ENCODE data around the gene FARP1. TPM values are rescaled to one million over a fixed set of nuclear protein-coding genes. Genes with fewer than 3 reads are reported as not detected.

FARP1 gene
- polyA plus RNA-seq, 4 donors: 0.89 to 23.4 (median 6.2) TPM

DNA sequence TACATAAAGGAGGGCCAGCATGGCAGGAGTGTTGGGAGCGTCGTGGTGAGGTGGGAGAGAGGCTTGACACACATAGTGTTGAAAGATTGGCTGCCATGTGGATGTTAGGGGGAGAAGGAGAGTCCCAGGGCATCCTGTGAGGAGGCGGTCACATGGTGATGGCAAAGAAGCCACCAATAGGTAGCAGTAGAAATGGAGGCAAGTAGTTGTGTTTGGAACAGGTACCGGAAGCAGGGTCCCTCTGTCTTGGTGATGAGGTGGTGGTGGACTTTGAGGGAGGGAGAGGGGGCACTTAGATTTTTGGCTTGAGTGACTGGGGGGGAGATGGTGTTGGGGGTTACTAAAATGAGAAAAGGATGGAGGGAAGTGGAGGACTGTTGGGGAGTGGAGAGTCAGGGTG is 227.4 kb downstream of the FARP1 start:
- DNase-seq (no peak), FAIRE-seq (no peak)
- H3K9me3 ChIP-seq (ENCODE audit: control insufficient read depth in 2 of 2, insufficient read depth in 1 of 2, low read depth in 1 of 2, low read length in 1 of 2): peaks cover 0 to 5% of the 10 kb centered on the region in 2 donors
- peaks cover 0 to 3% (median 0%) of the 10 kb centered on the region in 3 donors for H3K4me1 ChIP-seq (ENCODE audit: control insufficient read depth in 3 of 3, insufficient read depth in 2 of 3, low read depth in 1 of 3, low read length in 2 of 3)
- 81 to 95% (median 92%) methylated on average over 4 of the region's 4 CpGs for WGBS, 3 donors
- peaks cover 0 to 8% (median 0%) of the 10 kb centered on the region in 3 donors for H3K36me3 ChIP-seq (ENCODE audit: control insufficient read depth in 3 of 3, insufficient read depth in 2 of 3, low read depth in 1 of 3, low read length in 3 of 3)
- no peaks in the 10 kb centered on the region for H3K27me3 ChIP-seq (ENCODE audit: control insufficient read depth in 3 of 3, insufficient read depth in 3 of 3, low read length in 3 of 3)
- H3K27ac ChIP-seq (ENCODE audit: low read depth in 1 of 3, low read length in 2 of 3): peak overlapping the region in 2 of 3 donors; percentile 58 to 74
- H3K4me3 ChIP-seq (ENCODE audit: low read depth in 1 of 3, low read length in 3 of 3): no peak overlapping the region

DNA sequence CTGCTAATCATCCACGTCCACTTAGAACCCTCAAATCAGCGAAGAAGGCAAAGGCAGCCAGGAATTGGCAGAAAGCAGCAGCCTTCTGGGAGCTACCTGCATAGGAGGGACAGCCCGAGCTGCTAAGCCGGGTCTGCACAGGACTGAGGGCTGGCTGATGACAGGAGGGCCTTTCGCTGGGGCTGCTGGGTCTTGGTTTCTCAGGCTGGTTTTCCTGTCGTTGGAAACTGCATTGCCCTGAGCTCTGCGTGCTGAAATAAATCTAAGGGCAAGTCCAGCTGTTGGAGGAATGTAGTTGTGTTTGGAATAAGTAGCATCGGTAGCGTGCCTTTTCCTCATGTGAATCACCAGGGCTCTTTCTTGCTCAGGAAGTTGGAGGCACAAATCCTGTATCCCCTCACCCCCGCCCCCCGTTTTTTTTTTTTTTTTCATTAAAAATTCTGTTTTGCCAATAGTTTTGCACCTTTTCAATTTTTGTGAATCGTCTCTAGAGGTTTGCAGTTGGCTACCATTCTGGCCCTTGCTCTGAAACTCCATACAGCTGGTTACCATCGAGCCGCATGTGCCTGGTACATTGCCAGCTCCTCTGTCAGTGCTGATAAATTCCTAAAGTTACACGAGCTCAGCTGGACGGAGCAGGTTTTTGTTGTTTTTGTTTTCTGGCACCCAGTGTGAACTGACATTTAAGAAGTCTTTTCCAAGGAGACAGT is 228.1 kb downstream of the FARP1 start:
- FAIRE-seq (no peak), DNase-seq (no peak)
- no peaks in the 10 kb centered on the region for H3K27me3 ChIP-seq (ENCODE audit: control insufficient read depth in 3 of 3, insufficient read depth in 3 of 3, low read length in 3 of 3)
- 63 to 84% (median 77%) methylated on average over 16 of the region's 16 CpGs for WGBS, 3 donors
- H3K4me3 ChIP-seq (ENCODE audit: low read depth in 1 of 3, low read length in 3 of 3): no peak overlapping the region
- peak overlapping the region in 2 of 3 donors; percentile 60 to 74 for H3K27ac ChIP-seq (ENCODE audit: low read depth in 1 of 3, low read length in 2 of 3)
- peaks cover 0 to 3% (median 0%) of the 10 kb centered on the region in 3 donors for H3K4me1 ChIP-seq (ENCODE audit: control insufficient read depth in 3 of 3, insufficient read depth in 2 of 3, low read depth in 1 of 3, low read length in 2 of 3)
- peaks cover 0 to 8% (median 0%) of the 10 kb centered on the region in 3 donors for H3K36me3 ChIP-seq (ENCODE audit: control insufficient read depth in 3 of 3, insufficient read depth in 2 of 3, low read depth in 1 of 3, low read length in 3 of 3)
- peaks cover 0 to 8% of the 10 kb centered on the region in 2 donors for H3K9me3 ChIP-seq (ENCODE audit: control insufficient read depth in 2 of 2, insufficient read depth in 1 of 2, low read depth in 1 of 2, low read length in 1 of 2)

DNA sequence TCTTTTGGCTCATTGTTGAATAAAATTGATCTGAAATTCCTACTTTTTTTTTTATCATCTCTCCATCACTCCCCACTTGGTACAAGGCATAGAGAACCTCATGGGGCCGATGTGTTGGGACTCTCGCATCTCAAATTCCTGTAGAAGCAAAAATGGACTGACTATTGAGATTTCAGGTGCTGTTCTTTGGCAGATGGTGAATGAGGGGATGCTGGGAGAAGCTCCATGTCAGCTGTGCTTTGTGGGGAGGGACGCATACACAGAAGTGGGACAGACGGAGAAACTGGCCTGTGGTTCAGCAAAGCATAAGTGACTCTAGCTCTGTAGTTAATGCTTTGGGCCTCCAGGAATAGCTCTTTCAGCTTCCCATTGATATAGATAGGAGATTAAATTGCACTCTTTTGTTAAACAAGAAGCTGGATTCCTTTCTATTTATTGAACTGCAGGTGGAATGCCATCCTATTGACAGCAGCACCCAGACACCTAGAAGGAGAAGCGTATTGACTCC is 228.7 kb downstream of the FARP1 start:
- WGBS, 3 donors: 76 to 94% (median 88%) methylated on average over 5 of the region's 5 CpGs
- Histone ChIP-seq H3K4me1 (ENCODE audit: control insufficient read depth in 3 of 3, insufficient read depth in 2 of 3, low read depth in 1 of 3, low read length in 2 of 3) (peaks cover 0 to 3% (median 0%) of the 10 kb centered on the region in 3 donors), H3K9me3 (ENCODE audit: control insufficient read depth in 2 of 2, insufficient read depth in 1 of 2, low read depth in 1 of 2, low read length in 1 of 2) (peaks cover 0 to 8% of the 10 kb centered on the region in 2 donors), H3K36me3 (ENCODE audit: control insufficient read depth in 3 of 3, insufficient read depth in 2 of 3, low read depth in 1 of 3, low read length in 3 of 3) (peaks cover 0 to 8% (median 0%) of the 10 kb centered on the region in 3 donors), H3K4me3 (ENCODE audit: low read depth in 1 of 3, low read length in 3 of 3) (no peak overlapping the region), H3K27ac (ENCODE audit: low read depth in 1 of 3, low read length in 2 of 3) (peak overlapping the region in 2 of 3 donors; percentile 29 to 60), H3K27me3 (ENCODE audit: control insufficient read depth in 3 of 3, insufficient read depth in 3 of 3, low read length in 3 of 3) (no peaks in the 10 kb centered on the region)
- FAIRE-seq (no peak), DNase-seq (no peak)

DNA sequence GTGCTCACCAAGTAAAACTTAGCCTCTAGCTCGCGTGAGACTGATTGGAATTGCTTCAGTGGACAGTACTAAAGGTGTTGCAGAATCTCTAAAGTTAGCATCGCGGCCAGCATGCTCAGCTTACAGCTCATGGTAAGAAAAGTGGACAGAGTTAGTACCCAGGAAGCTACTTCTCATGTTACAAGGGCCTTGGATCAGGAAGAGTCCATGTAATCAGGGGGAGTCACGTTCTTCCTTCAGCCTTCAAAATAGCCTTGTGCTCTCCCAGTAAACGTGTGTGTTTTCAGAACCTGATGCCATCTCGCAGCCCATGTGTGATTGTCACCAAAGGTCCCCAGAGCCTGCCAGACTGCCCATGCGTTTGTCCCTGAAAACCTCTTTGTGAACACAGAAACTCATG is 230.0 kb downstream of the FARP1 start:
- FAIRE-seq (no peak), DNase-seq (no peak)
- Histone ChIP-seq H3K27me3 (ENCODE audit: control insufficient read depth in 3 of 3, insufficient read depth in 3 of 3, low read length in 3 of 3) (no peaks in the 10 kb centered on the region), H3K36me3 (ENCODE audit: control insufficient read depth in 3 of 3, insufficient read depth in 2 of 3, low read depth in 1 of 3, low read length in 3 of 3) (peaks cover 0 to 11% (median 0%) of the 10 kb centered on the region in 3 donors), H3K4me3 (ENCODE audit: low read depth in 1 of 3, low read length in 3 of 3) (no peak overlapping the region), H3K4me1 (ENCODE audit: control insufficient read depth in 3 of 3, insufficient read depth in 2 of 3, low read depth in 1 of 3, low read length in 2 of 3) (peaks cover 0 to 3% (median 0%) of the 10 kb centered on the region in 3 donors), H3K9me3 (ENCODE audit: control insufficient read depth in 2 of 2, insufficient read depth in 1 of 2, low read depth in 1 of 2, low read length in 1 of 2) (peaks cover 0 to 10% of the 10 kb centered on the region in 2 donors), H3K27ac (ENCODE audit: low read depth in 1 of 3, low read length in 2 of 3) (peak overlapping the region in 1 of 3 donors; percentile 7)
- 78 to 93% (median 86%) methylated on average over 8 of the region's 8 CpGs for WGBS, 3 donors

- H3K27me3 ChIP-seq (ENCODE audit: control insufficient read depth in 3 of 3, insufficient read depth in 3 of 3, low read length in 3 of 3): no peaks in the 10 kb centered on the region
- 74 to 91% (median 77%) methylated on average over 1 of the region's 1 CpG for WGBS, 3 donors
- no peak overlapping the region for H3K4me3 ChIP-seq (ENCODE audit: low read depth in 1 of 3, low read length in 3 of 3)
- peaks cover 0 to 10% of the 10 kb centered on the region in 2 donors for H3K9me3 ChIP-seq (ENCODE audit: control insufficient read depth in 2 of 2, insufficient read depth in 1 of 2, low read depth in 1 of 2, low read length in 1 of 2)
- H3K36me3 ChIP-seq (ENCODE audit: control insufficient read depth in 3 of 3, insufficient read depth in 2 of 3, low read depth in 1 of 3, low read length in 3 of 3): peaks cover 0 to 9% (median 0%) of the 10 kb centered on the region in 3 donors
- H3K27ac ChIP-seq (ENCODE audit: low read depth in 1 of 3, low read length in 2 of 3): no peak overlapping the region
- peaks cover 0 to 3% (median 0%) of the 10 kb centered on the region in 3 donors for H3K4me1 ChIP-seq (ENCODE audit: control insufficient read depth in 3 of 3, insufficient read depth in 2 of 3, low read depth in 1 of 3, low read length in 2 of 3)
- DNase-seq (no peak), FAIRE-seq (no peak)
These were observed 231.9 kb downstream of the FARP1 start for GRCh38 chr13:98374750-98375149.

DNA sequence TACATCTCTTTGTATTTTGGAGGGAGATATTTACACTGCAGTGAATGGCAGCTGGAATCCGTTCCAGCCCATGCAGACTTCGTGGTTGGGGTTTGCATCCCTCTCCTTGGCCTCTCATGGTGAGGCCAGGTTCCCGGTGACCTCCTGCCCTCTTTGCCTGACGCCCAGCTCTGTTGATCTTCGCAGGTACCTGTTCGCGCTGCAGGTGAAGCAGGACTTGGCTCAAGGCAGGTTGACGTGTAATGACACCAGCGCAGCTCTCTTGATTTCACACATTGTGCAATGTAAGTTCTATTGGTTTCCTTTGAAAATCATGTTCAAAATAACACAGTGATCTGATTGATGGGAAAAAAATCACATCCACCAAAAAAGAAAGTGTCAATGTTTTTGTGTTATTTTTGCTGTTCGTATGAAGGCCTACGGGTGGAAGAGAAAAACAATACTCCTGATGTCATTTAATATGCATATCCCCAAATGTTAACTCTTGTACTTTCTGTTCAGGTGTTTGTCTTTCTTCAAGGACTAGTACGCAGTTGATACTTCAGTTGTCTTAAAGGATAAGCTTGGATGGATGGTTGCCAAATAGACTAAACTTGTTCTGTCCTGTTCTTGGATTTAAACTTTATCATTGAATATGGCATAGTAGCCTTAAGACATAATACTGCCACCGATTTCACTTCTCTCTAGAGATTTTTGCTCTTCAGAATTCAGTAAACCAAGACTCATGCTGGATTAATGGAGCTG is 234.9 kb downstream of the FARP1 start:
- H3K36me3 ChIP-seq (ENCODE audit: control insufficient read depth in 3 of 3, insufficient read depth in 2 of 3, low read depth in 1 of 3, low read length in 3 of 3): peaks cover 0 to 16% (median 0%) of the 10 kb centered on the region in 3 donors
- DNase-seq: no peak
- no peak for FAIRE-seq
- H3K27ac ChIP-seq (ENCODE audit: low read depth in 1 of 3, low read length in 2 of 3): no peak overlapping the region
- H3K4me3 ChIP-seq (ENCODE audit: low read depth in 1 of 3, low read length in 3 of 3): no peak overlapping the region
- H3K9me3 ChIP-seq (ENCODE audit: control insufficient read depth in 2 of 2, insufficient read depth in 1 of 2, low read depth in 1 of 2, low read length in 1 of 2): peaks cover 0 to 10% of the 10 kb centered on the region in 2 donors
- no peaks in the 10 kb centered on the region for H3K4me1 ChIP-seq (ENCODE audit: control insufficient read depth in 3 of 3, insufficient read depth in 2 of 3, low read depth in 1 of 3, low read length in 2 of 3)
- H3K27me3 ChIP-seq (ENCODE audit: control insufficient read depth in 3 of 3, insufficient read depth in 3 of 3, low read length in 3 of 3): no peaks in the 10 kb centered on the region
- 90 to 93% (median 92%) methylated on average over 13 of the region's 13 CpGs for WGBS, 3 donors

DNA sequence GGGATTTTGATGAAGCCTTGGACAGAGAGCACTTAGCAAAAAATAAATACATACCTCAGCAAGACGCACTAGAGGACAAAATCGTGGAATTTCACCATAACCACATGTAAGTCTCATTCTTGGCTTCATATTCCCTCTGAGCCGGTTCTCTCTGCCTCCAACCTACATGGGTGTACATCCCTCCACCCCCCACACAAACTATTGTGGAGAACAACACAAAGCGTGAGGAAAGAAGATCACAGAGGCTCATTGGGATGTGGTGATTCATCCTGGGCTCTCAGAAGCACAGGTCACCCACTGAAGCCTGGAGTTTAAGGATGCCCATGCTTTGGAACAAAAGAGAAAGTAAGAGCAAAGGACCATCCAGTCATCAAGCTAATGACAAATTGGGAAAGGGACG is 241.8 kb downstream of the FARP1 start:
- no peak overlapping the region for H3K27ac ChIP-seq (ENCODE audit: low read depth in 1 of 3, low read length in 2 of 3)

GRCh38 chr13:98385606-98386005 is 242.7 kb downstream of the FARP1 start:
- no peak overlapping the region for H3K4me3 ChIP-seq (ENCODE audit: low read depth in 1 of 3, low read length in 3 of 3)
- FAIRE-seq (no peak), DNase-seq (no peak)
- no peak overlapping the region for H3K27ac ChIP-seq (ENCODE audit: low read depth in 1 of 3, low read length in 2 of 3)
- WGBS, 3 donors: 84 to 95% (median 89%) methylated on average over 10 of the region's 10 CpGs
- no peaks in the 10 kb centered on the region for H3K4me1 ChIP-seq (ENCODE audit: control insufficient read depth in 3 of 3, insufficient read depth in 2 of 3, low read depth in 1 of 3, low read length in 2 of 3)
- H3K27me3 ChIP-seq (ENCODE audit: control insufficient read depth in 3 of 3, insufficient read depth in 3 of 3, low read length in 3 of 3): no peaks in the 10 kb centered on the region
- no peaks in the 10 kb centered on the region for H3K9me3 ChIP-seq (ENCODE audit: control insufficient read depth in 2 of 2, insufficient read depth in 1 of 2, low read depth in 1 of 2, low read length in 1 of 2)
- peaks cover 0 to 30% (median 0%) of the 10 kb centered on the region in 3 donors for H3K36me3 ChIP-seq (ENCODE audit: control insufficient read depth in 3 of 3, insufficient read depth in 2 of 3, low read depth in 1 of 3, low read length in 3 of 3)

More for the DNA sequence above, 241.8 kb downstream of the FARP1 start:
- peaks cover 0 to 25% (median 0%) of the 10 kb centered on the region in 3 donors for H3K36me3 ChIP-seq (ENCODE audit: control insufficient read depth in 3 of 3, insufficient read depth in 2 of 3, low read depth in 1 of 3, low read length in 3 of 3)
- no peaks in the 10 kb centered on the region for H3K4me1 ChIP-seq (ENCODE audit: control insufficient read depth in 3 of 3, insufficient read depth in 2 of 3, low read depth in 1 of 3, low read length in 2 of 3)
- 79 to 87% (median 84%) methylated on average over 5 of the region's 5 CpGs for WGBS, 3 donors
- FAIRE-seq: no peak
- no peaks in the 10 kb centered on the region for H3K9me3 ChIP-seq (ENCODE audit: control insufficient read depth in 2 of 2, insufficient read depth in 1 of 2, low read depth in 1 of 2, low read length in 1 of 2)
- H3K27me3 ChIP-seq (ENCODE audit: control insufficient read depth in 3 of 3, insufficient read depth in 3 of 3, low read length in 3 of 3): no peaks in the 10 kb centered on the region
- no peak for DNase-seq
- H3K4me3 ChIP-seq (ENCODE audit: low read depth in 1 of 3, low read length in 3 of 3): no peak overlapping the region
